Activated CD4-positive, CD25-positive, alpha-beta regulatory T cell treated with anti-CD3 and anti-CD28 coated beads, Interleukin-2, amount 50 U/mL, for 16 hours (primary cell): Measurements from ENCODE around the gene PHACTR1.

Experiments used
- DNase-seq: peaks from one replicate; pipeline ENCODE4 v3.0.0-alpha.2; 2020; ENCODE audit warnings: low read depth, low spot score

PHACTR1 gene

GRCh38 chr6:13287104-13287503, 570.5 kb downstream of the PHACTR1 start:
- no peak for DNase-seq

- no peak for DNase-seq
Measured at GRCh38 chr6:13288481-13288880, 571.9 kb downstream of the PHACTR1 start.

GRCh38 chr6:13288969-13289391, 572.4 kb downstream of the PHACTR1 start:
- no peak for DNase-seq

GRCh38 chr6:13289789-13290318, 573.3 kb downstream of the PHACTR1 start:
- no peak for DNase-seq

- DNase-seq = no peak
Measured at GRCh38 chr6:13290335-13290734, 573.8 kb downstream of the PHACTR1 start.

- DNase-seq = no peak
Measured at GRCh38 chr6:13292774-13293173, 576.2 kb downstream of the PHACTR1 start.

- no peak for DNase-seq
Measured at GRCh38 chr6:13294499-13295069, 578.0 kb downstream of the PHACTR1 start.

- DNase-seq = no peak
Measured at GRCh38 chr6:13295576-13295975, 579.0 kb downstream of the PHACTR1 start.

- no peak for DNase-seq
Measured at GRCh38 chr6:13296536-13296997, 580.0 kb downstream of the PHACTR1 start.

- no peak for DNase-seq
Measured at GRCh38 chr6:13297391-13297790, 580.8 kb downstream of the PHACTR1 start.

GRCh38 chr6:13298446-13298845, 581.9 kb downstream of the PHACTR1 start:
- no peak for DNase-seq

- no peak for DNase-seq
Measured at GRCh38 chr6:13299403-13299821, 582.8 kb downstream of the PHACTR1 start.

GRCh38 chr6:13299918-13300317, 583.4 kb downstream of the PHACTR1 start:
- no peak for DNase-seq

- no peak for DNase-seq
Measured at GRCh38 chr6:13300643-13301590, 584.4 kb downstream of the PHACTR1 start.

GRCh38 chr6:13302291-13302690, 585.7 kb downstream of the PHACTR1 start:
- no peak for DNase-seq

- no peak for DNase-seq
Measured at GRCh38 chr6:13302751-13303667, 586.4 kb downstream of the PHACTR1 start.

GRCh38 chr6:13303668-13304017, 587.1 kb downstream of the PHACTR1 start:
- no peak for DNase-seq

GRCh38 chr6:13304101-13304500, 587.5 kb downstream of the PHACTR1 start:
- DNase-seq = no peak

GRCh38 chr6:13304580-13305260, 588.2 kb downstream of the PHACTR1 start:
- no peak for DNase-seq

GRCh38 chr6:13305288-13305687, 588.7 kb downstream of the PHACTR1 start:
- DNase-seq = no peak

GRCh38 chr6:13305791-13306190, 589.2 kb downstream of the PHACTR1 start:
- no peak for DNase-seq
